HL-60 (cell line): ENCODE results near the gene ZMIZ1.

Source experiments
- DNase-seq, 2 experiments: peaks; one replicate each; pipeline ENCODE4 v3.0.0-alpha.2; 2010 to 2020; ENCODE audit warnings: low read depth in 1 of 2, low spot score in 1 of 2
- H3K27ac ChIP-seq: fragments of 250-450 bp; sonication (Bioruptor Pico); replicated peaks from 2 replicates; pipeline ENCODE4 v1.5.1; 2020; ENCODE audit warnings: mild to moderate bottlenecking, moderate library complexity
- H3K27me3 ChIP-seq: fragments of 250-450 bp; sonication (Bioruptor Pico); 2 replicates; pipeline ENCODE4 v1.5.1; 2021; ENCODE audit warnings: mild to moderate bottlenecking, moderate library complexity; ENCODE audit not compliant: insufficient read depth, poor library complexity, severe bottlenecking
- H3K4me3 ChIP-seq: replicated peaks from 2 replicates; pipeline ENCODE4 v1.5.1; 2011; ENCODE audit warnings: mild to moderate bottlenecking, control low read depth, low read length; ENCODE audit not compliant: insufficient read depth
- CTCF ChIP-seq: IDR thresholded peaks from one replicate; pipeline ENCODE4 v1.5.1; 2011; ENCODE audit warnings: low read length, control low read depth, inconsistent platforms; ENCODE audit not compliant: insufficient read depth
- GABPA ChIP-seq: IDR thresholded peaks from 2 replicates; pipeline ENCODE4 v1.6.1; 2012; ENCODE audit warnings: low read depth
- POLR2AphosphoS5 ChIP-seq: IDR thresholded peaks from 2 replicates; pipeline ENCODE4 v1.6.1; 2012; ENCODE audit warnings: low read depth
- REST ChIP-seq: IDR thresholded peaks from 2 replicates; pipeline ENCODE4 v1.6.1; 2012; ENCODE audit warnings: low read depth; ENCODE audit not compliant: insufficient replicate concordance
- SPI1 ChIP-seq: IDR thresholded peaks from 2 replicates; pipeline ENCODE4 v1.6.1; 2012; ENCODE audit warnings: low read depth, mild to moderate bottlenecking, borderline replicate concordance

ZMIZ1 gene

GRCh38 chr10:79168210-79168609 is 99.4 kb downstream of the ZMIZ1 start:
- no peak for DNase-seq
- no peaks in the 10 kb centered on the region for H3K27me3 ChIP-seq
- no peak overlapping the region for H3K27ac ChIP-seq
- no peak overlapping the region for H3K4me3 ChIP-seq
- TF ChIP-seq SPI1 (no peak), REST (no peak), CTCF (no peak), GABPA (no peak), POLR2AphosphoS5 (no peak)

- Histone ChIP-seq H3K27me3 (no peaks in the 10 kb centered on the region), H3K27ac (no peak overlapping the region), H3K4me3 (no peak overlapping the region)
- TF ChIP-seq POLR2AphosphoS5 (no peak), GABPA (no peak), CTCF (no peak)
- DNase-seq, result no peak
Measured at GRCh38 chr10:79170226-79170752, 101.5 kb downstream of the ZMIZ1 start.

GRCh38 chr10:79170993-79171392 is 102.2 kb downstream of the ZMIZ1 start:
- DNase-seq, result no peak
- Histone ChIP-seq H3K4me3 (no peak overlapping the region), H3K27me3 (no peaks in the 10 kb centered on the region), H3K27ac (no peak overlapping the region)
- TF ChIP-seq SPI1 (no peak), CTCF (no peak), REST (no peak), GABPA (no peak), POLR2AphosphoS5 (no peak)

- Histone ChIP-seq H3K27me3 (no peaks in the 10 kb centered on the region), H3K27ac (no peak overlapping the region), H3K4me3 (no peak overlapping the region)
- TF ChIP-seq CTCF (no peak), POLR2AphosphoS5 (no peak), REST (no peak), SPI1 (no peak), GABPA (no peak)
- no peak for DNase-seq
Measured at GRCh38 chr10:79171504-79171903, 102.7 kb downstream of the ZMIZ1 start.
